ENCODE results near the gene DAZAP2. TPM values are rescaled to one million over a fixed set of nuclear protein-coding genes. Genes with fewer than 3 reads are reported as not detected.
A peak's percentile ranks its signal among the peaks of the same experiment; 100 is the strongest.

Gene DAZAP2, protein sequence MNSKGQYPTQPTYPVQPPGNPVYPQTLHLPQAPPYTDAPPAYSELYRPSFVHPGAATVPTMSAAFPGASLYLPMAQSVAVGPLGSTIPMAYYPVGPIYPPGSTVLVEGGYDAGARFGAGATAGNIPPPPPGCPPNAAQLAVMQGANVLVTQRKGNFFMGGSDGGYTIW
- 100 to 1,000 TPM in 3 of 12 donors, 10 to 100 TPM in 8, not detected in 1; 71.1 to 147 (median 80.8) TPM for polyA plus RNA-seq (ENCODE audit: insufficient read length in 12 of 12)
- long read RNA-seq, donor 1, transcript DAZAP2-214 (2 exons, 3,664 nt) = minor isoform, 13 of 120 reads
- long read RNA-seq, donor 1, transcript DAZAP2-201 (4 exons, 2,598 nt) = major isoform, 73 of 120 reads
- long read RNA-seq, donor 1, partial matches to known transcripts = 21 of 120 reads
- long read RNA-seq, donor 1, other reads (novel, unspliced or antisense) = 10 of 120 reads
- long read RNA-seq, donor 2, transcript DAZAP2-201 (4 exons, 2,598 nt) = major isoform, 34 of 38 reads
- long read RNA-seq, donor 2, partial matches to known transcripts = 0 of 38 reads
- long read RNA-seq, donor 2, other reads (novel, unspliced or antisense) = 0 of 38 reads
- long read RNA-seq, donor 3, transcript DAZAP2-201 (4 exons, 2,598 nt) = major isoform, 10 of 25 reads
- long read RNA-seq, donor 3, partial matches to known transcripts = 10 of 25 reads
- long read RNA-seq, donor 3, other reads (novel, unspliced or antisense) = 0 of 25 reads
- long read RNA-seq, donor 4, transcript DAZAP2-201 (4 exons, 2,598 nt) = major isoform, 13 of 14 reads
- long read RNA-seq, donor 4, partial matches to known transcripts = 0 of 14 reads
- long read RNA-seq, donor 4, other reads (novel, unspliced or antisense) = 0 of 14 reads
- long read RNA-seq, donor 5 = 0 reads
- long read RNA-seq, donor 6, transcript DAZAP2-201 (4 exons, 2,598 nt) = major isoform, 16 of 21 reads
- long read RNA-seq, donor 6, partial matches to known transcripts = 0 of 21 reads
- long read RNA-seq, donor 6, other reads (novel, unspliced or antisense) = 0 of 21 reads
- long read RNA-seq, donor 7, transcript DAZAP2-201 (4 exons, 2,598 nt) = major isoform, 12 of 14 reads
- long read RNA-seq, donor 7, partial matches to known transcripts = 0 of 14 reads
- long read RNA-seq, donor 7, other reads (novel, unspliced or antisense) = 0 of 14 reads
- long read RNA-seq, donor 8, transcript DAZAP2-201 (4 exons, 2,598 nt) = major isoform, 21 of 55 reads
- long read RNA-seq, donor 8, transcript DAZAP2-214 (2 exons, 3,664 nt) = minor isoform, 10 of 55 reads
- long read RNA-seq, donor 8, partial matches to known transcripts = 18 of 55 reads
- long read RNA-seq, donor 8, other reads (novel, unspliced or antisense) = 5 of 55 reads
- long read RNA-seq, donor 9, transcript DAZAP2-214 (2 exons, 3,664 nt) = minor isoform, 7 of 52 reads
- long read RNA-seq, donor 9, transcript DAZAP2-201 (4 exons, 2,598 nt) = major isoform, 15 of 52 reads
- long read RNA-seq, donor 9, partial matches to known transcripts = 23 of 52 reads
- long read RNA-seq, donor 9, other reads (novel, unspliced or antisense) = 5 of 52 reads
- long read RNA-seq, donor 10, transcript DAZAP2-201 (4 exons, 2,598 nt) = major isoform, 21 of 26 reads
- long read RNA-seq, donor 10, partial matches to known transcripts = 0 of 26 reads
- long read RNA-seq, donor 10, other reads (novel, unspliced or antisense) = 0 of 26 reads
- long read RNA-seq, donor 11, transcript DAZAP2-201 (4 exons, 2,598 nt) = major isoform, 26 of 31 reads
- long read RNA-seq, donor 11, partial matches to known transcripts = 0 of 31 reads
- long read RNA-seq, donor 11, other reads (novel, unspliced or antisense) = 0 of 31 reads

GRCh38 chr12:51238510-51239334, at the start of gene DAZAP2:
TSS of gene DAZAP2 (plus strand) at chr12:51238826. CDS start at chr12:51238908, 82 bp downstream.
- peak; percentile 96 for DNase-seq

- no peak for DNase-seq
Observed at GRCh38 chr12:51189790-51190355, 48.8 kb upstream of the DAZAP2 start.

DNA sequence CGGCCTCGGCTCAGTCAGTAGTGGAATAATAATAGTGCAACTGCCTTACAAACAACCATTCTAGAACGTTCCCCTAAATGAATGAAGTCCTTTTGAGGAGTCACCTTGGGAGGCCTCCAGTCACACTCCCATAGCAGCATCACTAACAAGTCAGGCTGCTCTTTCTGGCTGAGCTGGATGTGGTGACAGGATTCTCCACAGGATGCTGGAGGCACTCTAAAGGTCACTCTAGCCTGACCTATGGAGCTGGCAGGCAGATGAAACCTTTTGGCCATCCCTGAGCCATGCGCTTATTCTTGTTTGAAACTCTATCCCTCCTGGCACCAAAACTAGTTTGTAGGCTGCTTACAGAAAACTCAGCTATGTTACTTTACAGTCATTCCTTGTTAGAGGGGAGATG, 47.8 kb upstream of the DAZAP2 start:
- no peak for DNase-seq

DNA sequence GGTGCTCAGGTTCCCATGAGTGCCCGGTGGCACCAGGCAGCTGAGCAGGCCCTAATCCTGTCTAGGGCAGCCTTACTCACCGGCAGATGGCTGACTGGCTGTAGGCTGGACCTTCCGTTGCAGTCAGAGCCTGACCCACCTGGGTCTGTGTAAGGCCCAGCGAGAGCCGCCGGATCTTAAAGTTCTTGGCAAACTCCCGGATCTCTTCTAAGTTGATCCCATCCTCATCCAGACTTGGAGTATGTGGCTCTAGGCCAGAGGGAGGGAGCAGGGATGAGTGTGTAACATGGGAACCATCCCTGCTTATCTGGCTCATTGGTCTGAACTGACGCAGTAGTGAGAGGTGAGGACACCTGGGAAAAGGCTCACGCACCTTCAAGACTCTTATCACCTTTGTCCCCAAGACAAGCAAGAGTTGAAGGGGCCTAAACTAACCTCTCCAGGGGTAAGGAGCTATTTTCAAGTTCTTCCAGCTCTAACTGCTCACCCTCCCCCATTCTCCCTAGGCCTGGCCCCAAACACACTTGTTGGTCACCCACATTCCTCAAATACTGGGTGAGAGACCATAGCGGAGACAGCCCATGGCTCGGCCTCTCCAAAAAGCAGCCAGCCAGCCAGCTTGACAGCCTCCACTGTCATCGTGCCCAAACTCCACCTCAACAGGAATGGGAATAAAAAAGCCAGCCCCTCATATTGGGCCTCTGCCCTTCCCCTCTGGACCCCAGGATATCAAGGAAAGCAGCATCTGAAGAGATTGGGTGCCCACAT, 46.9 kb upstream of the DAZAP2 start:
- no peak for DNase-seq

GRCh38 chr12:51192284-51192671, 46.3 kb upstream of the DAZAP2 start:
- DNase-seq = no peak

- DNase-seq = no peak
Observed at GRCh38 chr12:51195841-51196240, 42.8 kb upstream of the DAZAP2 start.

- no peak for DNase-seq
Observed at GRCh38 chr12:51196547-51196946, 42.1 kb upstream of the DAZAP2 start.

- no peak for DNase-seq
Observed at GRCh38 chr12:51197736-51198567, 40.7 kb upstream of the DAZAP2 start.

DNA sequence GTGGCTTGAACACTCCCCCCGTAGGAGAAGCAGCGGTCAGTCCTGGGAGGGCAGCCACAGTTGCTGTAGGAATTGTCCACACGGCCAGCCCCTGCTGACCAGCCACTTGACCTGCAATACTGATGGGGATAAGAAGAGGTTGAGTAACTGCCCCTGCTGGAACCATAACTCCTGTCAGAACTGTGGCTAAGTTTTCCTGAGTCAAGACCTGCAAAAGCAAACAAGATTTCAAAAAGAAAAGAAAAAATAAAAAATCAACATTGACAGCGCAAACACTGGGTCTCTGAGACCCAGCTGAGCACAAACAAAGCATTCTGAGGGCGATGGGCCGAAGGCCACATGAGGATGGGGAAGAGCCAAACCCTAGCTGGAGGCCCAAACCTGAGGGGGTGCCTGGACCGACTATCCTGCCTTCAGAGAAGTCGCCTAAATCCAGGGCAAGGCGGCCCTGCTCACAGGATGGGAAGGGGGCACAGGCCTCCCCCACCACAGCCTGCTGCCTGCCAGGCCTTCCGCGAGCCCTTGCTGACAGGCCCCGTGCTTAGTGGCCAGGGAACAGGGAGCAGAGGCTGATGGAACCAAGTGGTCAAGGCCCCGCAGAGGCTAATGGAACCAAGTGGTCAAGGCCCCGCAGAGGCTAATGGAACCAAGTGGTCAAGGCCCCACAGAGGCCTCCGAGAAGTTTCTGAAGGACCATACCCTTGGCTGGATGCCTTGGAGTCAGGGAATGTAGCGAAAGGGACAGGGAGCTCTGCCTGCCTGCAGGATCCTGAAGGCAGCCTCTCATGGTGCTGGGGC, 39.9 kb upstream of the DAZAP2 start:
- DNase-seq = no peak

DNA sequence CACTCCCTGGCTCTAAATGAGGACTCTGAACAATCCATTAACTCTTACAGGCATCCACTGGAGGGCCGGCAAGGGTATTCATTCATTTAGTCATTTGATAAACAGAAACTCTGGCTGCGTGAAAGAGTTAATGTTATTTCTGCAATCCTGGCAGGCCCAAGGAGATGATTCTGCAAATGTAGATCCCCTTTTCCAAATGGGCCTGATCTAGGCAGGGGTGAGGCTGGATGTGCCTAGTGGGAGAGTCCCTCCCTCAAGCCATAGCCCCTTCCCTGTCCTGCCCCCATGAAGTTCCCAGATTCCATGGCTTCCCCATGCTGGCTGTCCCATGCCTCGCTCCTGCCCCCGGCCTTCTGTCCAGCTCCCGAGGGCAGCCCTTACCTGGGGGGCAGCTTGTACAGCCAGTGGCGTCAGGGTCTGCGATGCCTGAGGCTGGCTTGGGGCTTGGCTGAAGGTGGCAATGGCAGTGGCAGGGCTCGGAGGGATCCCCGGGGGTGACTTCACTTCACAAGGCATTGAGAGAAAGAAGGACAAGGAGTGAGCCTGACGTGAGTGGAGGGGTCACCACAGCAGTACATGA, 39.2 kb upstream of the DAZAP2 start:
- DNase-seq = no peak

- DNase-seq = no peak
Observed at GRCh38 chr12:51200156-51200555, 38.5 kb upstream of the DAZAP2 start.

DNA sequence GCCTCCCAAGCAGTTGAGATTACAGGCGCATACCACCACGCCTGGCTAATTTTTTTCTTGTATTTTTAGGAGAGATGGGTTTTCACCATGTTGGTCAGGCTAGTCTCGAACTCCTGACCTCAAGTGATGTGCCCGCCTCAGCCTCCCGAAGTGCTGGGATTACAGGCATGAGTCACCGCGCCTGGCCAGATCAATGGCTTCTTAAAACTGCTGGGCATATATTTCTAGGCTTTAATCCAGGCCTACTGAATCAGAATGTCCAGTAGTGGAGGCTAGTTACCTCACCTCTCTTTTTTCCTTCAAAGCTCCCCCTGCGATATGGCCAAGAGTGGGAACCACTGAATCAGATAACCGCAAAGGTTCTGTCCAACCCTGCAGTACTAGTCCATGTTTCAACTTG, 37.8 kb upstream of the DAZAP2 start:
- no peak for DNase-seq

- no peak for DNase-seq
Observed at GRCh38 chr12:51202718-51203117, 35.9 kb upstream of the DAZAP2 start.

DNA sequence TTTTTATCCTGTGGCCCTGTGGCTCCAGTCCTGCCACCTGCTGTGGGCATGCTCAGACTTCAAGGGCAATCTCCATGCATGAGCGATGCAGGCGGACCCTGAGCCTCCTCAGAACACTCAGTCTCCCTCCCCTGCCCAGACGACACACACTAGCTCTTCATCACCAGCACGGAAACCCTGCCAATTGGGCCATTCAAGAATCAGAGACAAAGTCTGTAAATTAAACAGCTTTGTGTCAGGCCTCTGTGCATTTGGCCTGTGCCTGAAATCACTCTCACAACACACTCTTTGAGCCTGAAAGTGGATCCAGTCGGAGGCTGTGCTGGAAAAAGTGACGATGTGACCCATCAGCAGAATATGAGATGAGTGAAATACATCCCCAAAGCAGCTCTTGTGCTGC, 33.3 kb upstream of the DAZAP2 start:
- DNase-seq = no peak

DNA sequence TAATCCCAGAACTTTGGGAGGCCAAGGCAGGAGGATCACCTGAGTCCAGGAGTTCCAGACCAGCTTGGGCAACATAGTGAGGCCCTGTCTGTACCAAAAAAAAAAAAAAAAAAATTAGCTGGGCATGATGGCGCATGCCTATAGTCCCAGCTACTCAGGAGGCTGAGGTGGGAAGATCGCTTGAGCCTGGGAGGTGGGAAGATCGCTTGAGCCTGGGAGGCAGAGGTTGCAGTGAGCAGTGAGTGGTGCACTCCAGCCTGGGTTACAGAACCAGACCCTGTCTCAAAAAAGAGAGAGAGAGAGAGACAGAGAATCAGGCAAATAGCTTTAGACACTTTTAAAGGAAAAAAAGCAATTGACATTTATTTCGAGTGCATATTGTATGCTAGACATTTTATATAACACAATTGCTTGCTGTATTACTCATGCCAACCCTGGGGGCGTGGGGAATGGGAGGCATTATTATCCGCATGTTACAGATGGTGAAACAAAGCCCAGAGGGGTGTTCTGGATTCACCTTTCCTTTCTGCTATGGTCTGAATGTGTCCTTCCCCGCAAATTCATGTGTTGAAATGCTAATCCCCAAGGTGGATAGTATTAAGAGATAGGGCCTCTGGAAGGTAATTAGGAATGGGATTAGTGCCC, 30.5 kb upstream of the DAZAP2 start:
- no peak for DNase-seq

GRCh38 chr12:51209259-51209658, 29.4 kb upstream of the DAZAP2 start:
- DNase-seq = no peak
